DOHH2 (cell line): ENCODE measurements around the gene PNPLA4.

Experiments used
- H3F3A ChIP-seq: fragments of 200-600 bp; sonication (generic), shearing (Covaris generic); 2 replicates; pipeline ENCODE4 v1.6.0; 2016; ENCODE audit warnings: antibody characterized with exemption, mild to moderate bottlenecking; ENCODE audit not compliant: control insufficient read depth, insufficient read depth
- H3K27ac ChIP-seq: fragments of 200-600 bp; sonication (generic); 2 replicates; pipeline ENCODE4 v1.5.1; 2014; ENCODE audit warnings: low read depth, mild to moderate bottlenecking, low read length, moderate library complexity
- H3K27me3 ChIP-seq: fragments of 200-600 bp; sonication (generic); 2 replicates; pipeline ENCODE4 v1.6.1; 2014; ENCODE audit warnings: mild to moderate bottlenecking, low read length, mixed read lengths; ENCODE audit not compliant: control insufficient read depth
- H3K36me3 ChIP-seq: fragments of 200-600 bp; sonication (generic); 2 replicates; pipeline ENCODE4 v1.6.1; 2014; ENCODE audit warnings: mild to moderate bottlenecking, low read length, moderate library complexity, mixed read lengths; ENCODE audit not compliant: control insufficient read depth
- H3K4me1 ChIP-seq: fragments of 200-600 bp; sonication (generic); 2 replicates; pipeline ENCODE4 v1.6.1; 2014; ENCODE audit warnings: mild to moderate bottlenecking, low read length, mixed read lengths; ENCODE audit not compliant: control insufficient read depth
- H3K4me2 ChIP-seq: fragments of 200-600 bp; sonication (generic); 2 replicates; pipeline ENCODE4 v1.6.0; 2014; ENCODE audit warnings: mild to moderate bottlenecking, low read length, moderate library complexity
- H3K4me3 ChIP-seq: fragments of 200-600 bp; sonication (generic); 2 replicates; pipeline ENCODE4 v1.5.1; 2014; ENCODE audit warnings: mild to moderate bottlenecking, low read length, mixed read lengths
- H3K79me2 ChIP-seq: fragments of 200-600 bp; sonication (generic); 2 replicates; pipeline ENCODE4 v1.6.1; 2014; ENCODE audit warnings: mild to moderate bottlenecking, low read length, mixed read lengths; ENCODE audit not compliant: control insufficient read depth
- H3K9me2 ChIP-seq: fragments of 200-600 bp; sonication (generic); replicated peaks from 2 replicates; pipeline ENCODE4 v1.6.1; 2014; ENCODE audit warnings: mild to moderate bottlenecking, low read length, mixed read lengths; ENCODE audit not compliant: control insufficient read depth
- H3K9me3 ChIP-seq: fragments of 200-600 bp; sonication (generic); 2 replicates; pipeline ENCODE4 v1.6.1; 2014; ENCODE audit warnings: antibody characterized with exemption, low read length, mixed read lengths; ENCODE audit not compliant: control insufficient read depth, insufficient read depth
- H4K20me1 ChIP-seq: fragments of 200-600 bp; sonication (generic); 2 replicates; pipeline ENCODE4 v1.6.0; 2014; ENCODE audit warnings: low read depth, mild to moderate bottlenecking, antibody characterized with exemption, low read length, moderate library complexity; ENCODE audit not compliant: control insufficient read depth, insufficient read depth
- CTCF ChIP-seq: fragments of 200-600 bp; sonication (generic); IDR thresholded peaks from one replicate; pipeline ENCODE4 v1.5.1; 2014; ENCODE audit warnings: antibody characterized with exemption, mild to moderate bottlenecking, low read depth, low read length; ENCODE audit not compliant: poor library complexity, severe bottlenecking
- EZH2phosphoT487 ChIP-seq: fragments of 200-600 bp; sonication (generic); IDR thresholded peaks from 2 replicates; pipeline ENCODE4 v1.6.1; 2017; ENCODE audit warnings: borderline replicate concordance, mild to moderate bottlenecking, antibody characterized with exemption, low read length, moderate library complexity, mixed read lengths

Gene PNPLA4

GRCh38 chrX:7852166-7852565 is 75.0 kb downstream of the PNPLA4 start:
- TF ChIP-seq EZH2phosphoT487, result no peak
- TF ChIP-seq CTCF, result peak; percentile 25
- no peaks in the 10 kb centered on the region for H3K9me2 ChIP-seq
- no peaks in the 10 kb centered on the region for H3K36me3 ChIP-seq
- H4K20me1 ChIP-seq, result no peaks in the 10 kb centered on the region
- H3K79me2 ChIP-seq, result no peaks in the 10 kb centered on the region
- H3K27me3 ChIP-seq, result no peaks in the 10 kb centered on the region
- H3K9me3 ChIP-seq, result no peaks in the 10 kb centered on the region
- H3F3A ChIP-seq, result no peaks in the 10 kb centered on the region
- no peaks in the 10 kb centered on the region for H3K4me1 ChIP-seq
- H3K4me3 ChIP-seq, result no peak overlapping the region
- H3K27ac ChIP-seq, result no peak overlapping the region
- no peak overlapping the region for H3K4me2 ChIP-seq
